SHP77 treated with DMSO at 0.1 percent for 48 hours (cell line): Measurements from ENCODE around the gene MANEAL.

Experiments used
- DNase-seq: peaks from one replicate; lab custom pipeline; 2025; lab: John Stamatoyannopoulos, UW

Gene MANEAL

GRCh38 chr1:37782491-37782890, 11.2 kb upstream of the MANEAL start:
- DNase-seq: no peak

GRCh38 chr1:37792943-37793686, 532 bp upstream of the MANEAL start:
- no peak for DNase-seq

- no peak for DNase-seq
These were observed 1.0 kb downstream of the MANEAL start for GRCh38 chr1:37794372-37795339.

GRCh38 chr1:37795340-37796125, 1.9 kb downstream of the MANEAL start:
- no peak for DNase-seq

- DNase-seq: no peak
These were observed 4.2 kb downstream of the MANEAL start for GRCh38 chr1:37797750-37798345.

- no peak for DNase-seq
These were observed 8.8 kb downstream of the MANEAL start for GRCh38 chr1:37802439-37802838.

GRCh38 chr1:37807220-37807554, 13.5 kb downstream of the MANEAL start:
- no peak for DNase-seq

GRCh38 chr1:37807555-37808368, 14.1 kb downstream of the MANEAL start, which contains the start of the genes C1orf122 and YRDC:
Gene C1orf122, plus strand, starts transcription at chr1:37807790. Its CDS starts 615 bp downstream, at chr1:37808405.
Gene YRDC, minus strand, starts transcription at chr1:37808208. Its CDS starts 28 bp downstream, at chr1:37808180.
- DNase-seq: peak; percentile 66

- DNase-seq: peak; percentile 62
These were observed 15.0 kb downstream of the MANEAL start for GRCh38 chr1:37808369-37809319.

- no peak for DNase-seq
These were observed 16.3 kb downstream of the MANEAL start for GRCh38 chr1:37809942-37810341.

GRCh38 chr1:37811027-37811655, 17.5 kb downstream of the MANEAL start:
- peak; percentile 40 for DNase-seq

GRCh38 chr1:37813529-37814145, 20.0 kb downstream of the MANEAL start:
- DNase-seq: no peak

GRCh38 chr1:37814252-37814651, 20.6 kb downstream of the MANEAL start:
- DNase-seq: no peak

- no peak for DNase-seq
These were observed 23.8 kb downstream of the MANEAL start for GRCh38 chr1:37817481-37817880.

GRCh38 chr1:37821481-37821880, 27.8 kb downstream of the MANEAL start:
- DNase-seq: no peak

GRCh38 chr1:37822906-37823815, 29.5 kb downstream of the MANEAL start:
- no peak for DNase-seq

- no peak for DNase-seq
These were observed 30.4 kb downstream of the MANEAL start for GRCh38 chr1:37824001-37824400.

GRCh38 chr1:37825506-37825905, 31.9 kb downstream of the MANEAL start:
- DNase-seq: no peak
